ENCODE measurements around the gene FYCO1. TPM values are rescaled to one million over a fixed set of nuclear protein-coding genes. Genes with fewer than 3 reads are reported as not detected.

Gene FYCO1
- total and polyA plus RNA-seq, 10 of the 15 experiments (the other 5 are each of a cell fraction or from before 2014, with no cell fraction given): 1.5 to 8.4 (median 6.5) TPM

GRCh38 chr3:45968149-45968548, 27.5 kb downstream of the FYCO1 start:
- ChIA-PET RAD21 (ENCODE audit: unreplicated experiment) (interaction anchor here (1.4 to 4.8 kb wide), 3 partner anchors 10 to 109 kb away, joined by 3 to 20 read pairs (median 7); partner anchors contain the start of gene CXCR6), SMC1A (ENCODE audit: uncharacterized antibody, unreplicated experiment) (interaction anchor here (0.8 to 2.9 kb wide), 10 partner anchors 10 to 108 kb away, joined by 3 to 13 read pairs (median 4); no protein-coding TSS in a partner anchor), POLR2A (interaction anchor here (1.1 to 1.3 kb wide), 2 partner anchors 10 to 14 kb away, joined by 3 read pairs; no protein-coding TSS in a partner anchor), CTCF (interaction anchor here (1.0 to 2.5 kb wide), 4 partner anchors 14 to 109 kb away, joined by 3 to 11 read pairs (median 4); partner anchors contain the start of gene CXCR6)
- no peaks in the 10 kb centered on the region for H3K9me3 ChIP-seq (replicated peaks; ENCODE audit: control insufficient read depth, insufficient read depth, low read length)
- WGBS (ENCODE audit: insufficient coverage, insufficient replicate concordance, low lambda C conversion rate, missing lambda C conversion rate): 92% methylated on average over 9 of the region's 9 CpGs
- BruUV-seq (replicated peaks): TSS peak; percentile 54
- no peaks in the 10 kb centered on the region for H3K79me2 ChIP-seq (ENCODE audit: control insufficient read depth, insufficient read depth, low read length)
- in situ Hi-C loops (cut with MboI) (no loop called here), intact Hi-C loops (cut with micrococcal nuclease; ENCODE audit: unreplicated experiment) (no loop called here)
- no peak for ATAC-seq
- H2AFZ ChIP-seq (ENCODE audit: control insufficient read depth, low read depth, low read length): no peak overlapping the region
- H3K36me3 ChIP-seq (ENCODE audit: control insufficient read depth in 2 of 2, insufficient read depth in 2 of 2, low read length in 1 of 2): peaks cover 24 to 30% of the 10 kb centered on the region in 2 experiments
- no peak overlapping the region for H3K4me3 ChIP-seq
- no peak overlapping the region for H3K4me2 ChIP-seq (ENCODE audit: control insufficient read depth, insufficient read depth)
- no peaks in the 10 kb centered on the region for H3K27me3 ChIP-seq (replicated peaks in 1 of 2; ENCODE audit: control insufficient read depth in 2 of 2, insufficient read depth in 2 of 2, low read length in 1 of 2)
- H4K20me1 ChIP-seq (ENCODE audit: control insufficient read depth, insufficient read depth): no peaks in the 10 kb centered on the region
- DNase-seq (ENCODE audit: low read depth, low spot score): no peak
- FAIRE-seq: no peak
- TF ChIP-seq CTCF (IDR thresholded peaks at IDR 0.05 in 2 of 3, conservative IDR thresholded peaks at IDR 0.05 in 1 of 3; ENCODE audit: control insufficient read depth in 2 of 3, extremely low read depth in 1 of 3, insufficient read depth in 1 of 3, low read depth in 3 of 3, low read length in 3 of 3) (no peak), NR2C2 (IDR thresholded peaks at IDR 0.05; ENCODE audit: borderline replicate concordance, control insufficient read depth, insufficient read length, low read depth) (no peak), IRF5 (IDR thresholded peaks at IDR 0.05; ENCODE audit: borderline replicate concordance) (no peak), IKZF1 (conservative IDR thresholded peaks at IDR 0.05) (no peak)
- no peak overlapping the region for H3K27ac ChIP-seq (ENCODE audit: control insufficient read depth, insufficient read depth)
- no peak overlapping the region for H3K9ac ChIP-seq (ENCODE audit: control insufficient read depth, insufficient read depth, low read length)
- H3K4me1 ChIP-seq (ENCODE audit: control insufficient read depth, insufficient read depth, low read length): peaks cover 47% of the 10 kb centered on the region

All from GM12878 (cell line).